Karpas-422 (cell line): Measurements from ENCODE around the gene EIF4A2. TPM values are rescaled to one million over a fixed set of nuclear protein-coding genes. Genes with fewer than 3 reads are reported as not detected.

ENCODE experiments used
- DNase-seq: peaks from one replicate; pipeline ENCODE4 v3.0.0-alpha.2; 2015
- H2AFZ ChIP-seq: fragments of 200-600 bp; sonication (generic); 2 replicates; pipeline ENCODE4 v1.6.1; 2014; ENCODE audit warnings: antibody characterized with exemption, low read length, mixed read lengths
- H3K27ac ChIP-seq: fragments of 200-600 bp; sonication (generic); 2 replicates; pipeline ENCODE4 v1.5.1; 2014; ENCODE audit warnings: mild to moderate bottlenecking, low read length, moderate library complexity
- H3K27me3 ChIP-seq: fragments of 200-600 bp; sonication (generic); 2 replicates; pipeline ENCODE4 v1.6.1; 2014; ENCODE audit warnings: low read length, mixed read lengths
- H3K36me3 ChIP-seq: fragments of 200-600 bp; sonication (generic); 2 replicates; pipeline ENCODE4 v1.6.1; 2014; ENCODE audit warnings: low read length, mixed read lengths; ENCODE audit not compliant: insufficient read depth
- H3K4me1 ChIP-seq: fragments of 200-600 bp; sonication (generic); 2 replicates; pipeline ENCODE4 v1.6.1; 2014; ENCODE audit warnings: mild to moderate bottlenecking, low read length, mixed read lengths
- H3K4me2 ChIP-seq: fragments of 200-600 bp; sonication (generic); 2 replicates; pipeline ENCODE4 v1.6.1; 2014; ENCODE audit warnings: low read length, low read depth, mild to moderate bottlenecking; ENCODE audit not compliant: poor library complexity, severe bottlenecking
- H3K4me3 ChIP-seq: fragments of 200-600 bp; sonication (generic); 2 replicates; pipeline ENCODE4 v1.5.1; 2014; ENCODE audit warnings: mild to moderate bottlenecking, antibody characterized with exemption, low read length, mixed read lengths
- H3K79me2 ChIP-seq: fragments of 200-600 bp; sonication (generic); 2 replicates; pipeline ENCODE4 v1.6.1; 2014; ENCODE audit warnings: mild to moderate bottlenecking, low read length, mixed read lengths
- H3K9ac ChIP-seq: fragments of 200-600 bp; sonication (generic); 2 replicates; pipeline ENCODE4 v1.6.0; 2014; ENCODE audit warnings: low read length
- H3K9me2 ChIP-seq: fragments of 200-600 bp; sonication (generic), shearing (Covaris generic); replicated peaks from 2 replicates; pipeline ENCODE4 v1.6.0; 2014; ENCODE audit warnings: mild to moderate bottlenecking, low read length, moderate library complexity; ENCODE audit not compliant: insufficient read depth
- H3K9me3 ChIP-seq: fragments of 300-700, 200-600 bp; sonication (generic); 2 replicates; pipeline ENCODE4 v1.6.1; 2014; ENCODE audit warnings: low read length, mixed read lengths
- H4K20me1 ChIP-seq: fragments of 200-600 bp; sonication (generic); 2 replicates; pipeline ENCODE4 v1.6.1; 2014; ENCODE audit warnings: mild to moderate bottlenecking, antibody characterized with exemption, low read length, low read depth; ENCODE audit not compliant: insufficient read depth
- total RNA-seq: library from RNA; depleted of rRNA; stranded (reverse); fragments of >200 nt; shearing (Covaris generic); gene quantifications from 2 replicates; pipeline ENCODE4 v1.2.3, GENCODE V29; 2014; ENCODE audit warnings: low replicate concordance

EIF4A2 gene
- total RNA-seq, 1 experiment from 2014 or later = 657 TPM

DNA sequence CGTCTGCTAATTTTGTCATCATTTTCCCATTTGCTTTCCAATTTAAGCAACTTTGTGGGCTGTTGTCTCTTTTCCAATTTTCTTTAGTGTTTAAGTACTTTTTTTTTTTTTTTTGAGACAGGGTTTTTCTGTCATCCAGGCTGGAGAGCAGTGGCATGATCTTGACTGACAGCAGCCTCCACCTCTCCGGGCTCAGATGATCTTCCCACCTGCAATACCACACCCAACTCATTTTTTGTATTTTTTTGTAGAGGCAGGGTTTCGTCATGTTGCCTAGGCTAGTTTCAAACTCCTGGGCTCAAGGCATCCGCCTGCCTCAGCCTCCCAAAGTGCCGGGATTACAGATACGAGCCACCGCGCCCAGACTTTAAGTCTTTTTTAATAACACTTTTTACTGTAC, 26.2 kb upstream of the EIF4A2 start:
- no peaks in the 10 kb centered on the region for H4K20me1 ChIP-seq
- H3K9me2 ChIP-seq = no peaks in the 10 kb centered on the region
- H3K9ac ChIP-seq = no peak overlapping the region
- no peaks in the 10 kb centered on the region for H3K27me3 ChIP-seq
- no peaks in the 10 kb centered on the region for H3K79me2 ChIP-seq
- H3K36me3 ChIP-seq = no peaks in the 10 kb centered on the region
- H3K4me3 ChIP-seq = no peak overlapping the region
- H2AFZ ChIP-seq = no peak overlapping the region
- no peak overlapping the region for H3K27ac ChIP-seq
- no peak for DNase-seq
- H3K4me1 ChIP-seq = no peaks in the 10 kb centered on the region
- H3K4me2 ChIP-seq = no peak overlapping the region
- no peaks in the 10 kb centered on the region for H3K9me3 ChIP-seq

DNA sequence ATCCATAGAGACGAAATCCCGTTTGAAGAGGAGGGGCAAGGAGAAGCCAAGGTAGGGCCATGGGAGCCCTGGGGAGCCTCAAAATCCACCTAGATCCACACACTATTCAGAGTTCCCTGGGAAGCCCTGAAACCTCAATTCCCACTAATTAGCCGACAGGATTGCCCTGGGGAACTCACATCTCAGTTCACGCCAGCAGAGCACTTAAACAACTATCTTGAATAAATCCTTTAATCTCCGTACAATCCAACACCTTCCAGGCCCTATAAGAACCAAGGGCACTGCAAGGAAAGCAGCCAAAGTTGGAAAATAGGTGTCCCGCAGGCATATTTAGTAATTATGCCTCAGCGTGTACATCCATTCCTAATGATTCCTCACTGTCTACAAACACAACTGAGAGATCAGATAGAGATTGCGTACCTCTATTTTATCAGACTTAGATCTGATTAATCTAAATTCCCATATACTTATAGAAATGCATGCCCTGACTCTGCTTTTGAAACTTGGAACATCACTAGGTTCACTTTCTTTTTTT, 25.6 kb upstream of the EIF4A2 start:
- Histone ChIP-seq H4K20me1 (no peaks in the 10 kb centered on the region), H3K4me2 (no peak overlapping the region), H3K27ac (no peak overlapping the region), H3K9ac (no peak overlapping the region), H3K9me3 (no peaks in the 10 kb centered on the region), H3K27me3 (no peaks in the 10 kb centered on the region), H3K4me3 (no peak overlapping the region), H3K9me2 (no peaks in the 10 kb centered on the region), H3K79me2 (no peaks in the 10 kb centered on the region), H3K36me3 (no peaks in the 10 kb centered on the region), H3K4me1 (no peaks in the 10 kb centered on the region), H2AFZ (no peak overlapping the region)
- no peak for DNase-seq

DNA sequence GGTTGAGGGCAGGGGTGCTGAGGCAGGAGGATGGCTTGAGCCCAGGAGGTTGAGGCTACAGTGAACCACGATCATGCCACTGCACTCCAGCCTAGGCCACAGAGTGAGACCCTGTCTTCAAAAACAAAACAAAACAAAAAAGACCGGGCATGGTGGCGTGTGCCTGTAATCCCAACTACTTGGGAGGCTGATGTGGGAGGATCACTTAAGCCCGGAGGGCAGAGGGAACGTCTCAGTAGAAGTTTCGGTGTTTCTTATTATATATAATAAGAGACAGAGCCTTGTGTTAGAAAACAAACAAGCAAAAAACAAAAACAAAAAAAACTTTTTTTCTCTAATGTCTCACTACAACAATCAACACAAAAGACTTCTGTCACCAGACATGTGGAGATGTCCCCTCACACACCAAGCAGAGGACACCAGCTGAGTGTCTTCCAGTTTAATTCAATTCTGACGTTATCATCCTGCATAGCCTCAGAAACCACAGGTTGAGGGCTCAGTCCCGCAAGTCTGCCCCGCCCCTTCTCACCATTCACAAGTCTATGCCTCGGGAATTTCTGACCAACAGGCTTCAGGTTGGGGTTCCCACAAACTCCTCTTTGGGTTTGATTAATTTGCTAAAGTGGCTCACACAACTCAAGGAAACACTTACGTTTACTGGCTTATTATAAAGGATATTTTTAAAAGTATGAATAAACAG, 24.0 kb upstream of the EIF4A2 start:
- Histone ChIP-seq H3K4me1 (no peaks in the 10 kb centered on the region), H3K9me2 (no peaks in the 10 kb centered on the region), H3K36me3 (no peaks in the 10 kb centered on the region), H3K27ac (no peak overlapping the region), H3K9ac (no peak overlapping the region), H2AFZ (no peak overlapping the region), H3K4me2 (no peak overlapping the region), H3K4me3 (no peak overlapping the region), H3K9me3 (no peaks in the 10 kb centered on the region), H4K20me1 (no peaks in the 10 kb centered on the region), H3K79me2 (no peaks in the 10 kb centered on the region), H3K27me3 (no peaks in the 10 kb centered on the region)
- DNase-seq = no peak

DNA sequence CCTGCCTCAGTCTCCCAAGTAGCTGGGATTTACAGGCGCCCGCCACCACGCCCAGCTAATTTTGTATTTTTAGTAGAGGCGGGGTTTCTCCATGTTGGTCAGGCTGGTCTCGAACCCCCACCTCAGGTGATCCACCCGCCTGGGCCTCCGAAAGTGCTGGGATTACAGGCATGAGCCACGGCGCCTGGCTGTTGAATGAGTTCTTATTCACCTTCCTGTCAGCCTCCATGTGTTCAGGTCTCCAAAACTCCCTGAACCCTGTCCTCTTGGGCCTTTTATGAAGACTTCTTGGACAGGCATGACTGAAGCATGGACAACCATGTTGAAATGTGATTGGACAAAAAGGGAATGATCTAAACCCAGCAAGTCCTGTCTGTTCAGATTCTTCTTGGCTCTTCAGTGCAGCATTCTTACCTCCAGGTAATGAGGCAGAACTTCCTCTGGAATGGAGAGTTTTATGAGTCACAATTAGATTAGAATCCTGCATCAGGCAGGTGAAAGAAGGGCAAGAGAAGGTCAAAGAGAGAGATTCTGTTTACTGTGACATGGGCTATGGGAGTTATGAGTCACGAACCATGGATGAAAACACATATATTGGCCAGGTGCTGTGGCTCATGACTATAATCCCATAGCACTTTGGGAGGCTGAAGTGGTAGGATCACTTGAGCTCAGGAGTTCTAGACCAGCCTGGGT, 23.1 kb upstream of the EIF4A2 start:
- Histone ChIP-seq H3K27ac (no peak overlapping the region), H3K4me1 (no peaks in the 10 kb centered on the region), H3K9me2 (no peaks in the 10 kb centered on the region), H3K79me2 (no peaks in the 10 kb centered on the region), H3K36me3 (no peaks in the 10 kb centered on the region), H3K27me3 (no peaks in the 10 kb centered on the region), H3K4me2 (no peak overlapping the region), H3K9ac (no peak overlapping the region), H2AFZ (no peak overlapping the region), H4K20me1 (no peaks in the 10 kb centered on the region), H3K4me3 (no peak overlapping the region), H3K9me3 (no peaks in the 10 kb centered on the region)
- DNase-seq = no peak

DNA sequence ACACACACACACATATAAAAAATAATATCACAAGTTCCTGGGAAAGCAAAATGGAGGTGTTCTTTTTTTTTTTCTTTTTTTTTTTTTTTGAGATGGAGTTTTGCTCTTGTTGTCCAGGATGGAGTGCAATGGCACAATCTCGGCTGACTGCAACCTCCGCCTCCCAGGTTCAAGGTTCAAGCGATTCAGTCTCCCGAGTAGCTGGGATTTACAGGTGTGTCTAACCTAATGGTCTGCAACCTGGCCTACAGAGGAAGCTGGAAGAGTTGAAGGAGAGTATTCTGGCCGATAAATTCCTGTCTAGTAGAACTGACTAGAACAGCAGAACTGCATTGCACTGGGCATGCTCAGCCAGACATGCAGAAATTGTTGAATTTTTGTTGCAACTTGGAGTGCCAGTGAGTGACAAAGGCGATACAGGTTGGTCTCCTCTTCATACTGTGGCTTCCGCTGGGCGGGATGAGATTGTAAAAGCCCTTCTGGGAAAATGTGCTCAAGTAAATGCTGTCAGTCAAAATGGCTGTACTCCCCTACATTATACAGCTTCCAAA, 22.4 kb upstream of the EIF4A2 start:
- no peak for DNase-seq
- H3K9me2 ChIP-seq = no peaks in the 10 kb centered on the region
- H3K79me2 ChIP-seq = no peaks in the 10 kb centered on the region
- H4K20me1 ChIP-seq = no peaks in the 10 kb centered on the region
- no peak overlapping the region for H2AFZ ChIP-seq
- no peak overlapping the region for H3K4me2 ChIP-seq
- H3K4me3 ChIP-seq = no peak overlapping the region
- no peak overlapping the region for H3K9ac ChIP-seq
- H3K27me3 ChIP-seq = no peaks in the 10 kb centered on the region
- no peaks in the 10 kb centered on the region for H3K9me3 ChIP-seq
- H3K4me1 ChIP-seq = no peaks in the 10 kb centered on the region
- H3K36me3 ChIP-seq = no peaks in the 10 kb centered on the region
- H3K27ac ChIP-seq = no peak overlapping the region

DNA sequence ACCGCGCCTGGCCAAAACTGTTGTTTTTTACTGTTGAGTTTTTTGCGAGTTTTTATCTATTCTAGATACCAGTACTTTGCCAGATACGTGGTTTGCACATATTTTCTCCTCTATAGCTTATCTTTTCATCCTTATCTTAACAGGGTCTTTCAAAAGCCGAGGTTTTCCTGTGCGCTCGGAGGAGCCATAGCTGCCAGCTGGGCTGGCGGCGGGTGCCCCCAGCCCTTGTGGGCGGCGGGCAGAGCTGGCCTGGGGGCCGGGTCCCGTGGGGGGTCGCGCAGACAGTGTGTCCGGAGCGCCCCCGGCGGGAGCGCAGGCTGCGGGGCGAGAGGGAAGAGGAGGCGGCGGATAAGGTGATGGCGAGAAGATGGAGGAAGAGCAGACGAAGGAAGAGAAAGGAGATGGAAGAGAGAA, 11.1 kb upstream of the EIF4A2 start:
- no peak for DNase-seq

DNA sequence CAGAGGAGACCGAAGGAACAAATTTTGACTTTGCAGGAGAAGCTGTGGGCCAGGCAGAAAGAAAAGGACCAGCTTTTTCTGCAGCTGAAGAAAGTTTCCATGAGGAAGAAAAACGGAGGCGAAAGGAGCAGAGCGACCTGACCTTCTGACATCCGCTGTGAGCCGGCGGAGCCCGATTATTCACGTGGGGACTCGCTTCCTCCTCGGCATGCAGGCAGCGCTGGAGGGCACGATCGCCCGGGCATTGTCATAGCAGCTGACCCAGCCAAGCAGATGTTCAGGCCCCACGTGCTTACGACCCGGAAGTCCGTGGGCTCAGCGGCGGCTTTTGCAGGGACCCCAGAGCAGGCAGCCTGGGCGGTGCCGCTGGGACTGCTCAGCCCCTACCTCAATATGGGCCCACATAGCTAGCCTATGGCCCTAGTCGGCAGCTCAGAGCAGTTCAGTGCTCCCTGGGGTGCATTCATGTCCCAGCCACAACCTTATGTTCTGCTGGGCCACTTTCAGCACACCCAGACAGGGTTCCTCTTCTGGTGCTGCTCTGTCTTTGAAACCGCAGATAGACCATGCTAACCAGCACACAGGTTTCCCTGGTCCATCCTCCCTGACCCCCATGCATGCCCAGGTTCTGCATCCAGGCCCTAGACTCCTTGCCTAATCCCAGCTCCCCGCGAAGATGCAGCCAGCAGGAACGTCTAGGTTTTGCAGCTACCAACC, 10.5 kb upstream of the EIF4A2 start:
- no peak overlapping the region for H3K27ac ChIP-seq
- no peaks in the 10 kb centered on the region for H3K79me2 ChIP-seq
- H3K36me3 ChIP-seq = no peaks in the 10 kb centered on the region
- no peaks in the 10 kb centered on the region for H3K9me2 ChIP-seq
- H3K4me3 ChIP-seq = peak overlapping the region; percentile 83
- H3K4me1 ChIP-seq = peaks cover 33% of the 10 kb centered on the region
- H2AFZ ChIP-seq = peak overlapping the region; percentile 99
- no peaks in the 10 kb centered on the region for H3K27me3 ChIP-seq
- H3K9me3 ChIP-seq = no peaks in the 10 kb centered on the region
- peak overlapping the region; percentile 81 for H3K9ac ChIP-seq
- H3K4me2 ChIP-seq = peak overlapping the region; percentile 100
- DNase-seq = peak; percentile 94
- H4K20me1 ChIP-seq = 0 out of 2 replicates have a peak, but pooled peaks cover 3% of the 10 kb centered on the region

More for the DNA sequence above, 11.1 kb upstream of the EIF4A2 start:
- H3K9me3 ChIP-seq = no peaks in the 10 kb centered on the region
- 0 out of 2 replicates have a peak, but pooled peaks cover 3% of the 10 kb centered on the region for H4K20me1 ChIP-seq
- no peaks in the 10 kb centered on the region for H3K79me2 ChIP-seq
- peak overlapping the region; percentile 100 for H3K4me2 ChIP-seq
- no peak overlapping the region for H3K27ac ChIP-seq
- H3K4me3 ChIP-seq = peak overlapping the region; percentile 83
- peak overlapping the region; percentile 81 for H3K9ac ChIP-seq
- H3K27me3 ChIP-seq = no peaks in the 10 kb centered on the region
- H3K9me2 ChIP-seq = no peaks in the 10 kb centered on the region
- H2AFZ ChIP-seq = peak overlapping the region; percentile 99
- peaks cover 33% of the 10 kb centered on the region for H3K4me1 ChIP-seq
- H3K36me3 ChIP-seq = no peaks in the 10 kb centered on the region

DNA sequence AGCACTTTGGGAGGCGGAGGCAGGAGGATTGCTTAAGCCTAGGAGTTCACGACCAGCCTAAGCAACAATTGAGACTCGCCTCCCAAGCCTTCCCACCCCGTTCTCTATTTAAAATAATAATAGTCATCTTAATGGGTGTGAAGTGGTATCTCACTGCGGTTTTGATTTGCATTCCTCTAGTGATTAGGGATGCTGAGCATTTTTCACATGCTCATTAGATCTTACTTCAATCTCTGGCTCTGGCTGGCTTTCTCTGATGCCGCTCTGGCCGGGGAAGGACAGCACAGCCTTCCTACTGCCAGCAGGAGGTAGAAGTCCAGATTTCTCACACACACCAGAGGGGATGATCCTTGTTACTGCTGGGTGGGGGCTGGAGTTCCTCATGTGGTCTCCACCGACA, 7.4 kb upstream of the EIF4A2 start:
- H3K9me3 ChIP-seq = no peaks in the 10 kb centered on the region
- H3K27ac ChIP-seq = no peak overlapping the region
- no peaks in the 10 kb centered on the region for H3K79me2 ChIP-seq
- H3K4me3 ChIP-seq = no peak overlapping the region
- H3K4me2 ChIP-seq = peak overlapping the region; percentile 20
- H3K27me3 ChIP-seq = no peaks in the 10 kb centered on the region
- no peak overlapping the region for H2AFZ ChIP-seq
- H3K4me1 ChIP-seq = peaks cover 33% of the 10 kb centered on the region
- no peak overlapping the region for H3K9ac ChIP-seq
- H4K20me1 ChIP-seq = 0 out of 2 replicates have a peak, but pooled peaks cover 3% of the 10 kb centered on the region
- no peaks in the 10 kb centered on the region for H3K9me2 ChIP-seq
- H3K36me3 ChIP-seq = no peaks in the 10 kb centered on the region
- DNase-seq = peak; percentile 67
